GM18519 (cell line): ENCODE data around the gene SEMA5A.

Experiments used
- ATAC-seq: cut with Tn5 transposase; IDR thresholded peaks from one replicate; pipeline ENCODE4 v1.9.1; 2021; ENCODE audit warnings: mild to moderate bottlenecking, moderate library complexity; ENCODE audit not compliant: unreplicated experiment, low FRiP score

Gene SEMA5A

DNA sequence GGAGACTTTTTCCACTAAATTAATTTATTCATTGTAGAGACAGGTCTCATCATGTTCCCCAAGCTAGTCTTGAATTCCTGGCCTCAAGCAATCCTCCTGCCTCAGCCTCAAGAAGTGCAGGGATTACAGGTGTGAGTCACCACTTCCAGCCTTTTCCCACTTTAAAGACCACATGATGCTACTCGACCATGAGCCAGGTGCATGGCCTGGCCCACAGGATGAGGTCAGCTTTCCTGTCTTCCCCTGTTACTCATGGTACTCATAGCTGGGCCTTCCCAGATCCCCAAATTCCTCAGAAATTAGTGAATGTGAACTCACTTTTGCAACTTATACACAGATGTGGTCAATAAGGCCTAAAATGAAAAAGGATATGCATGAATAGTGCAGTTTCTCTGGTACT is 395.9 kb downstream of the SEMA5A start:
- ATAC-seq, result no peak

DNA sequence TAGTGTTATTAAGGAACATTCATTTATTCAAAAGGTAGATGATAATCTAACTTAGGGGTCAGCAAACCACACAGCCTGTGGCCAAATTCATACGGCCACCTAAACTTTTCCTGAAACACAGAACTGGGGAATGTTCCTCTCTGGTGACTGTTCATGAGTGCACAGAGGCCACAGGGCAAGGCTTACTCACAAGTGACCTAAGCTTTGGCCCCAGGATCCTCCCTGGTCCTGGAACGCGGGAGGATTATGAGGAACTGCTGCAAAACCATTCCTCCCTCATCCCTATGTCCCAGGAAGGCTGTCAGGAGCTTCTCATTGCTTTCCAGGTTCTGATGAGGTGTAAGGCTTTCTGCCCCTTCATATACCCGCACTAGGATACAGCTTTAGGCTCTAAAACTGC is 397.6 kb downstream of the SEMA5A start:
- no peak for ATAC-seq

DNA sequence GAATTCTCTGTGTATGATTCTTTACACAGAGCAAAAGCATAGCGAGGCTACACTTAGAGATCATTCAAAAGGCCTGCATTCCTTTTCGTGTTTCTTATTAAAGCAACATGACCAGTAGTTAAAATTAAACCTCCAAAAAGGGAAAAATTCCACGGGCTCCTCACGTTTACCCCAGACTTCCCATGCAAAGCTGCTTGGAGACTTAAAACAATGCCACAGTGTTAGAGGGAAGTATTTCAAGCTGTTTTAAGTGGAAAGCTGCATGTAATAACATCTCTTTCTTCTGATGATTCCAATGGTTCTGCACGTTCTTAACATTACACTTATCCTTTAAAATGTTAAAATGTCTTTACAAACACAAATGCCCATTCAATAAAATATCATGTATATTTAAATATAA is 405.2 kb downstream of the SEMA5A start:
- no peak for ATAC-seq

DNA sequence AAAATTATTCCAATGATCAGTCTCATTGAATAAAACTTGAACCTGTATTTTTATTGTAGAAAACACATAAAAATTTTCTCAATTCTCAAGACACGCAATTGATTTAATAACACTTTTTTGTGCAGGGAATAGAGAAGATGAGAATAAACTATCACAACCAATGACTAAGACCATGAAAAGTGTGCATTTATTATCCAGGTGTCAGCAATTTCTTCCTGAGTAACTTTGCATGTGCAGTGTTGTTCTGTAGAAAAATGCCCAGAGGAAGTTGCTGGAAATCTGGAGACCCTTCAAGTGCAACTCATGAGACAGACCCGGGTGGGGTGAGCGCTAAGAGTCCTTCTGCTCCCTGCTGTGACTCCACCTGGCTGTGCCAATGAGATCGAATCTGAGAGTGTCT is 405.7 kb downstream of the SEMA5A start:
- ATAC-seq, result no peak

DNA sequence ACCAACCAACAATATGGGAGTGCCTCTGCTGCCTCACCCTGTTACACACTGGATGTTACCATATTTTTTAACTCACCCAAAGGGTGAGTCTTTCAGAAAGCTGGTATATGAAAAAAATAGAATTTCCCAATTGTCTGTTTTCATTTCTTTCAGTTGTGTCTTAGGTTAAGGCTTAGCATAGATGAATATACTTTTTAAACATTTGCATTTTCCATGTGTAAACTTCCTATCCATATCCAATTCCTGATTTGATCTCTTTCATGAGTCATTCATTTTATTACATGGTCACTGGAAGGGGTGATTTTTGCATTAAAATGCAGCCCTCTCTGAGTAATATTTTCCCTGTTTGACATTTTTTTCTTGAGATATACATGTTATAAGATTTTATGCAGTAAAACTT is 406.5 kb downstream of the SEMA5A start:
- ATAC-seq, result no peak

DNA sequence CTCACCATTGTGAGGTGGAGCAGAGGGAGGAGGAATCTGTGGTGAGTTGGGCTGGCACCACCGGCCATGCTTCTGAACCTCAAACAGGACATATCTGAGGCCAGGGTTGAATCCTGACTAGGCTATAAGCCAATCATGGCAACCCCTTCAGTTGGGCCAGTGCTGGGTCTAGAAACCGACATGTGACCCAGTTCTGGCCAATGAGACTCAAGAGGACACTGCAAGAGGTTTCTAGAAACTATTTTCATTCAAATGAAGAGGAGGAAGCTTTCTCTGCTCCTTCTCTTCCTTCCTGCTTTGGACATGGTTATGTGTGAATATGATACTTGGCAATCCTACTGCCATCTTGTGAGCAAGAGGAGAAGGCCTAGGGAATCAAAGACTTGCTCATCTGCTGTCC is 417.7 kb downstream of the SEMA5A start:
- no peak for ATAC-seq

DNA sequence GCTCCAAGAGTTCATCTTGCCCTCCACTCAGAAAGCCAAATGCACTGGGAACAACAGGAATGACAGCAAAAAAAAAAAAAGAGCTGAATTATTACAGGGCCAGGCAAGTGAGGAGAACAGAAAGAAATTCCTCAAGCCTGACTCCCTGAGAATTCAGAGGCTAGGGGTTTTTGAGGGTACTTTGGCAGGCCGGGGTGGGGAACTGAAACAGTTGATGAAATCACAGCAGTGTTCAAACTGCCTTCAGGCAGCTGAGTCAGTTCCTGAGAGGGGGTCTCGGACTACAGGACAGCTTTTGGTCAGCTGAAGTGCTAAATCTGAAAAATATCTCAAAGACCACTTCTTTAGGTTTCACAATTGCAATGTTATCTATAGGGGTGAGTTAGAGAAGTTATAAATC is 419.4 kb downstream of the SEMA5A start:
- no peak for ATAC-seq

DNA sequence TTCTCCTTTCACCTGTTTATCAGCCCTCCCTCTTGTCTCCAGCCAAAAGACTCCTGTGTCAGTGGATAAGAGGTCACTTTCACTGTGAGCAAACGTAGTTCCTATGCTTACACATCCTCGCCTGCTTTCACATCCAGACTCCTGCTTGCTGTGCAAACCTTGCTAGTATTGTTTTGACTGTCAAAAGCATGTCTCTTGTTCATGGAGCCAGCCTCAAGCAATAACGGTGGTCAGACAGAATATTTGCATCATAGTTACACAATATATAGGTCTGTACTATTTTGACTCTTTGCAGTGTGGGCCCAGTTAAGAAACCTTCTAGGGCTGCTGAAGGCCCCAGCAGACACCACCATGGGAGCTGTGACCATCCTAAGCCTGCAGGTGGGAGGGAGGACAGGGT is 420.0 kb downstream of the SEMA5A start:
- ATAC-seq, result peak; percentile 94

DNA sequence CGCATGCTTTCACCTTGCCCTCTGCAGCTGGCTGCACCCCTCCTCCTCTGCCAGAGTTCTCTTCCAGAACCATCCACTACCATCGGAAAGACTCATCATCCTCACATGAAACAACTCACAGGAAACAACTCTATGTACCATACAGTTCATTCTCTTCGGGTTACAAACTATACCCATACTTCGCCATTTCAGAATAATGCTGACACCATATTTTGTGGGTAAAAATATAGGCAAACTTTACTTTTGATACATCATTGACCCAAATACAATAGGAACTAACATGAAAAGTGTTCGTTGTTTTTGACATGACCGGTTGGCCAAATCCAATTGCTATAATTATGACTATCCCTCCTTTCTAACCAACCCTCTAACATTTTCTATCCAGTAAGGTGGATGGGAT is 421.0 kb downstream of the SEMA5A start:
- ATAC-seq, result no peak

DNA sequence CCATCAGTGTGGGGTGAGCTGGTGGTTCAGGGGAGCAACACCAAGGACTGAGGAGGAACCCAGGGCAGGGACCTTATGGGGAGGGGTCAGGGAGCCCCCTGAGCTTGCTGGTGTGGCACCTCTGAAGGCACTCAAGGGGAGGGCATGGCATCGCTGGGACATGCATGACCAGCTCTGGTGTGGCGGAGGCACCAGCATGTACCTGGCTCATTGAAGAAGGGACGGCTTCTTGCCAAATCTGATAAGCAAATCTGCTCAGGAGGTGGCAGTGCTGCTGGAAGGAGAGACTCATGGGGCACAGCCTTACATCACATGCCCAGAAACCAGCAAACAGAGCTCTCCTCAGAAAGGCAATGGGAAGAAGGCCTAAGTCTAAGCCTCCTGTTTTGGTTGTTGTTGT is 421.8 kb downstream of the SEMA5A start:
- no peak for ATAC-seq

DNA sequence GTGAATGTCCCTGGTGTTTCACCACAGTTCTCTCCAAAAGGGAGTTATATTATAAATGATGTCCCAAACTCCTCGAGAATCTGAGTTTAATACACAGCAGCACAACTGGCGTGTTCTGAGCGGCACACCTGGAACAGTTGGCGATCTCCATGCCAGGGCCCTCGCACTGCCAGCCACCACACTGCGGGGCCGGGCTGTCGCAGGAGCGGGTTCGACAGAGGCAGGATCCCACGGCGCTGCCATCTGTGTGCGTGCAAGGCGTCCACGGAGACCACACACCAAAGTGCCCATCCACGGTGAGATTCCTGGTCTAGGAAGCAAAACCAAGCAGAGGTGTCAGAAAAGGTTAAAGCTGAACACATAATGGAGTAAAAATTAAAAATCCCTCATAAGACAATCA is 423.3 kb downstream of the SEMA5A start:
- no peak for ATAC-seq

DNA sequence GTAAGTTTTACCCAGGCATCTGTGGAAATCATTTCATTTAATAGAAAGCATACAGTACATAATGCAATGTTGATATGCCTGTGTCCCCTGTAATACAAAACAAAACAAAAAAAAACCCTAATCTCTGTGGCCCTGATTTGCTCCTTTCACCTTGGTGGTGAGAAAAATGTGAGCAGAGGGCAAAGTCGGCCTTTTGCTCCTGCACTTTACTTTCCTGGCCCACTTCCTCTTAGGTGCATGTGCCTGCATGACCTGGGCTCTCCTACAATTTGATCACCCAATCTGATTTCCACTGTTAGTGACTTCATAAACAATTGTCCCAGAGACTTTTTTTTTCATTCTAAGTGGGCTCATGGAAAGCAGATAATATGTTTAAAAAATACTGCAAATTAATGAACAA is 424.3 kb downstream of the SEMA5A start:
- no peak for ATAC-seq

DNA sequence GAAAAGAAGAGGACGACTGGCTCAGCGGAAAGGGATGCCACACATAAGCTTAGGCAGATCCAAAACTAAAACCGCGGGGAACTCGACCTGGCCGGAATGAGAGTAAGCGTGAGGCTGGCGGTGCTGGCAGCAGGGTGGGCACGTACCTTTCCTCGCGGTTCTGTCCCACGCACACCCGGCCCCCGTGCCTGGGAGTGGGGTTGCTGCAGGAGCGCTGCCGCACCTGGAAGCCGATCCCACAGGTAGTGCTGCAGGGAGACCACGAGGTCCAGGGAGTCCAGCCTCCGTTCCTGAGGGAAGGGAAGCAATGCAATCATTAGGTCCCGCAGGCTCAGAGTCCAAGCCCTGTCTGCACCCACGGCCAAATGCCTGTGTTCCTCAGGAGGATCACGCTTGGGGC is 427.0 kb downstream of the SEMA5A start:
- ATAC-seq, result no peak

DNA sequence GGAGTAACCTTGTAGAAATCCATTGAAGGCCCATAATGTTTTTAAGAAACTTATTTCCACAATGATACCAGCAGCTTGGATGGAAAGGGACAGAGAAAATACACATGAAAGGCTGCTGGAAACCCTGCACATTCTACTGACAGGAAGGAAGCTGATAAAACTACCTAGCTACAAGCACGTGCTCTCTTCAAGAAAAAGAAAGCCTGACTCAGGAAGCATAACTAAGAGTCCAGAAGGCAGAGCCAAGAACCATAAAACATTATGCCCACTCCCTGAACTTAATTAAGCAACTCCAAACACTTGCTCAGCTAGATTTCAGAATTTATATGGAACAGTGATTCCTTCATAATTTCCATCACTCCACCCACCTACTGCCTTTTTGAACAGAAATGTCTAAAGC is 430.8 kb downstream of the SEMA5A start:
- ATAC-seq, result no peak

DNA sequence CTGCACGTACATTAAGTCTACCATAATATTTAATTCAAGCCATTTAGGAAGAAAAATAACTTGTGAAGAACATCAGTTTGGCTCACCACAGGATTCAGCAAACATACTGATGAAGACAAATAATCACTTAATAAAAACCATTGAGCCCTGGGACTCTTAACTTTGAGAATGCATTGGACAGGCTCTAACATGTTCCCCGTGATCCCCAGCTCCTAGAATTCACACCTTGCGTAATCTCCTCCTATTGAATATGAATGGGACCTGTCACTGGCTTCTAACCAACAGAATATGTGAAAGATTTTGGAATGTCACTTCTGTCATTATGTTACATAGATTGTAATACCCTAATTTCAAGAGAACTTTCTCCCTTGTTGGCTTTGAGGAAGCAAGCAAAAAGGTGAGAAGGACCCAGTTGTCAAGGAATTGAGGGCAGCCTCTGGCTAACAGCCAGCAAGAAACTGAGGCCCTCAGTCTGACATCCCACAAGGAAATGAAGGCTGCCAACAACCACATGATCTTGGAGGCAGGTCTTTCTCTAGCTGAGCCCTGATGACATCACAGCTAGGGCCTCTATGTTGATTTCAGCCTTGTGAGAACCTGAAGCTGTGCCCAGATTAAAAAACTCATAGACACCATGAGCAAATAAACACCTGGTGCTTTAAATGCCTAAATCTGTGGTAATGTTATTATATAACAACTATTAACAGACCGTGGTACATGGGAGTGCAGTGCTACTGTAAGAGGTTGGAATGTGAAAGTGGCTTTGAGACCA is 433.2 kb downstream of the SEMA5A start:
- ATAC-seq, result no peak

DNA sequence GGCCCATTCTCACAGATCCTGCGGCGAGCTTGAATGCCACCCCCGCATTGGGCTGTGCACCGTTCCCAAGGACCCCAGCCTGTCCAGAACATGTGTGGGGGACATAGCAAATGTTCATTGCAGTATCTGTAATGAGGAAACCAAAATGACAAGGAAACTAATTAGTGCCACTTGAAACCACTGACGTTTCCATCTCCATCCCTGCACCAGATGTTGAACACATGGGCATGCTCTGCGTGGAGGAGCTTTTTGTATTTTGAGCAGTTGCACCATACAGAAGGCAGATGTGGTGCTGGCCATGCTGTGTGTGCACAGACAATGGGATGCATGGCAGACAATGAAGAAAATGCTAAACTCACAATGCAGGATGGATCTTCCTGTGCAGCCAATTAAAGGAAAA is 437.7 kb downstream of the SEMA5A start:
- no peak for ATAC-seq

DNA sequence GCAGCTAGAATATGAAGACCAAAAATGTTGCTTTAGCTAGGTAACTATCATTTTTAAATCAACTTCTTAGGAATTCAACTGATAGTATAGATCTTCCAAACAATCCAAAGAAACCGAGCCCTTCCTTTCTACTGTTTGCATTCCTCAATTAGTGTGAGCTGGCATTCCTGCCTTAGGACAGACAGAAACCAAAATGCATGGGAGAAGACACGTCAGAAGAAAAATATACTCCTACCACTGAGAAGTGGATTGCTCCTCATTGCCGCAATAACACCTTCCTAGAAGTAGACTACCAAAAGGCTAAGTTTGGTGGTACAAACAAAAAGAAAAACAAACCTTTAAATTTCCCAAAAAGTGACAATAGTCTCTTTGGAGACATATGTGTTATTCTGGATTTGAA is 440.0 kb downstream of the SEMA5A start:
- ATAC-seq, result no peak

DNA sequence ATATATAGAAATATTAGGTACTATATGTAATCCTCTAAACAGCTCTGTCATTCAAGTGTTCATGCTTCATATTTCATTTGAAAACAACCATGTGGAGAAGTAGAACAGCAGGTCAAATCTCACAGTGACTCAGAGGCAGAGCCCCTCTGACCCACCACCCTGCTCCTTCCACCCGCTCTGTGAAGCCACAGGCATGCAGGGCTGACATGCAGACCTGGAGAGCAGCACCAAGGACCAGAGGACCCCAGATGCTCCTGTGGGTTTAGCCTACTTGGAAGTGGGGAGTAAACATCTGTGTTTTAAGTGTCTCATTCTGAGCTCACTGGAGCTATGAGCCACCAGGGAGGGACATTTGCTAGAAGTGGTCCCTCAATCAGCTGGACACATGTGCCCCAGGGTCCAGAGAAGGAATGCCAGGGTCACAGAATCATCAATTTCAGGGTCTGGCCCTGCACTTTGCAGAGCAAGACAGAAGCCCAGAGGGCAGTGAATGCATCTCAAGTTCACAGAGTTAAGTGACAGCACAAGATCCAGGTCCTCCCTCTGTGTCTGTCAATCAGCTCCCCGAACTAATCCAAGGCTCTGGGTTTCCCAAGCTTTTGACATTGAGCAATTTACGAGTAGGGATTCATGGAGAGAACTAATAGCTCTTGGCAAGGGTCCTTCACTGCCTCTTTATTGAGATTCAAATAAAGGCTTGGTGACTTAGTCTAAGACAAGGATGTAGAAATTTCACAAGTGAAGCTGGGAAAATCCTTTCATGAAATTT is 441.1 kb downstream of the SEMA5A start:
- no peak for ATAC-seq

DNA sequence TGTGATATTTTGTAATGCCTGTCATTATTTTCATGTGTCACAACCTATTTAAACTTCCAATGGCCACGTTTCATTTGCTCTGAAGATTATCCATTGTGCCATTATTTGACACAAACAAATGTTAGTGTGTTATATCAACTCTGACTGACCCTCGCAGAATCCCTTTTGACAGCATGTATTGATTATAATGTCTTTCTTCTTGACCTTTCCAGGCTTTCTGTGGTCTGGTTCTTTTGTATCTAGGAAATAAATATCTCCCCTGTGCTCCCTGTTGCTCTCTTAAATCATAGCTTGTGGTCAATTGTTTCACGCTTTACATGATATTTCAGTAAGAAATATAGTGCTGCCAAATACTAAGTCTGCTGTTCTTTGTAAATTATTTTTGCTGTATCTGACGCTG is 442.6 kb downstream of the SEMA5A start:
- no peak for ATAC-seq

DNA sequence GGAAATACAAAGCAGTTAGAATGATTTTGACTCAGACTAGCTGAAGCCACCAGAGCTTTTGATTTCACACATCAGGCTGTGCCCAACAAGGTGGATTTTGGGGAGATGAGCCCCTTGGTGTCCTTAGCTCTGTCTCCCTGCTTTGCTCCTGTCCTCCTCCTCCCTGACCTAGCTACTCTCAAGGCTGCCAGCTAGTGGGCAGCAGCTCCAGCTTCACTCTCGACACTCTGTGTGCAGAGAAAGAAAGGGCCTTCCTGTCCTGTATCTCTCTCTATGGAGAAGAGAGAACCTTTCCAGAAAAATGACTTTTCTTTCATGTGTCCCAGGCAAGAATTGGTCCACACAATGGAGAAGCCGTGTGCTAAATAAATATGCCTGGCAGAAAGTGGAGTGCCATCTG is 446.2 kb downstream of the SEMA5A start:
- ATAC-seq, result no peak

DNA sequence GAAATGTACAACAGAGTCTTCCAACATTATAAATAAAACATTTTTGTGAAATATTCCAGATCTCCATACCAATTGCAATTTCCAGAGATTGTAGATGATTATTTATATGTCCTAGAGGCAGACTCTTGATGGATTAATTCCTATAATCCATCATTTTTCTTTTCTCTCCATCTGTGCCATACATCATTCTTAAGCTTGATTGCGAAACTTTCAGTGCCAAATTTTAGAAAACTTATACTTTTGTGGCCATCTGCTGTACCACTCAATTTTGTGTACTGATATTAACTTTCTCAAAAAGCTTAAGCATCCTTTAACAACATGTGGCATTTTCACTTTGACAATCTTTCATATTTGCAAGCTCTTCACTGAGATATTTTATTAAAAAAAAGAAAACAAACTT is 446.9 kb downstream of the SEMA5A start:
- no peak for ATAC-seq

DNA sequence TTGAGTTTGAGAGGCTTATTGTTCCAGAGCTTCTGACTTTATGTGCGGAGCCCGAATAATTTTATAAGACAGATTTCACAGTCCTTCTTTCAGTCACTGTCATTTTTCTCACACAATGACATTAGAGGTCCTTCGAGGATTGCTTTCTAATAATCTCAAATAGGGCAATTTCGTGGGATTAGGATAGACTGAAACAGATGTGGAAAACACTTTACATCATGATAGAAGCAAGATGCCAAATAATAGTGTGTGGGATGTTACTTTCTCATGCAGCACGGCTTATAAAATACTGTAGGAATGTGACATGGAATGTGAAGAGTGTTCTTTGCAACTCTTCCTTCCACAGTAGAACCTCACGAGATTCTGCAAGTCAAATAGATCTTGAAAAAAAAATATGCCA is 451.3 kb downstream of the SEMA5A start:
- ATAC-seq, result no peak
